ENCODE data around the gene L2HGDH. TPM values are rescaled to one million over a fixed set of nuclear protein-coding genes. Genes with fewer than 3 reads are reported as not detected.

The L2HGDH gene
- total RNA-seq, 6 experiments from 2014 or later: 6.1 to 11.1 (median 6.9) TPM

GRCh38 chr14:50342221-50343078 lies 30.4 kb upstream of the L2HGDH start:
- Histone ChIP-seq H3K4me1 (peaks cover 0 to 10% (median 0%) of the 10 kb centered on the region in 4 donors), H3K9me3 (no peaks in the 10 kb centered on the region), H3K27ac (peak overlapping the region; percentile 3 to 44 (median 19)), H3K27me3 (no peaks in the 10 kb centered on the region), H3K36me3 (no peaks in the 10 kb centered on the region), H3K4me3 (no peak overlapping the region)
- peak; percentile 97 to 99 (median 98) for ATAC-seq
- no peak for TF ChIP-seq POLR2A (IDR thresholded peaks at IDR 0.05)
- TF ChIP-seq CTCF (IDR thresholded peaks at IDR 0.05): peak; percentile 41 to 63 (median 54)
- 3% methylated on average over 8 of the region's 8 CpGs for WGBS (ENCODE audit: insufficient coverage, low coverage, low lambda C conversion rate, missing lambda C conversion rate)
- DNase-seq: peak; percentile 70 to 82 (median 77)
- intact Hi-C loops (cut with DNase I): no loop called here

- DNase-seq (no peak), ATAC-seq (no peak)
- no peaks in the 10 kb centered on the region for H3K9me3 ChIP-seq
- no peaks in the 10 kb centered on the region for H3K27me3 ChIP-seq
- intact Hi-C loops (cut with DNase I): no loop called here
- peaks cover 0 to 10% (median 0%) of the 10 kb centered on the region in 4 donors for H3K4me1 ChIP-seq
- WGBS (ENCODE audit: insufficient coverage, low coverage, low lambda C conversion rate, missing lambda C conversion rate): no CpG with 5 or more reads among the region's 9 CpGs
- TF ChIP-seq CTCF (IDR thresholded peaks at IDR 0.05) (no peak), POLR2A (IDR thresholded peaks at IDR 0.05) (no peak)
- H3K4me3 ChIP-seq: no peak overlapping the region
- H3K36me3 ChIP-seq: no peaks in the 10 kb centered on the region
- H3K27ac ChIP-seq: no peak overlapping the region
Observed at GRCh38 chr14:50340963-50341362, 28.9 kb upstream of the L2HGDH start.

GRCh38 chr14:50340045-50340444 lies 28.0 kb upstream of the L2HGDH start:
- 84% methylated on average over 5 of the region's 5 CpGs for WGBS (ENCODE audit: insufficient coverage, low coverage, low lambda C conversion rate, missing lambda C conversion rate)
- no peak overlapping the region for H3K27ac ChIP-seq
- no peak for ATAC-seq

DNA sequence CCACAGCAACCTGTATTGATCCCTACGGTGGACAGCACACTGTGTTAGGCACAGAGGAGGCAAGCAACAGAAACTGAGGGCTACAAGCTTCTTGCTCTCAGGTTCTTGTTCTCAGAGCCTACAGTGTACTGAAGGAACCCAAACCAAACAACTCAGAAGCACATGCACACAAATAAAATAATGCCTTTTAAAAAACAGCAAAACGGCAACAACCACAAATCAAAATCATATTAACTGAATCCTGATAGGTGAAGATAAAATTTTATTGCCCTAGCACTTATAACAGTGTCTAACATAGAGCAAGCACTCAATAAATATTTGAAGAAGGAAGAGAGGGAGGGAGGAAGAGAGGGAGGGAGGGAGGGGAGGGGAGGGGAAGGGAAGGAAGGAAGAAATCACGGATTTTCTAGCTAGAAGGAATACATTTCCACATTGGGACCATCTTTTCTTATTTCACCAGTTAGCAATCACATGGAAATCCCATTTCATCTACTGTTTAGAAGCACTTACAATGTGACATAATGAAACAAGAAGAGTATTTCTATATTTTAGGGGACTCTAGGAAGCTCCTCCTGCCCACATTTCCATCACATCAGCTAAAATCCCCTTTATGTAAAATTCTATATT lies 27.3 kb upstream of the L2HGDH start:
- H3K36me3 ChIP-seq: no peaks in the 10 kb centered on the region
- DNase-seq: no peak
- no peaks in the 10 kb centered on the region for H3K27me3 ChIP-seq
- 27% methylated on average over 3 of the region's 3 CpGs for WGBS (ENCODE audit: insufficient coverage, low coverage, low lambda C conversion rate, missing lambda C conversion rate)
- intact Hi-C loops (cut with DNase I): no loop called here
- no peaks in the 10 kb centered on the region for H3K9me3 ChIP-seq
- no peak for ATAC-seq
- H3K4me3 ChIP-seq: no peak overlapping the region
- H3K27ac ChIP-seq: no peak overlapping the region
- TF ChIP-seq CTCF (IDR thresholded peaks at IDR 0.05) (no peak), POLR2A (IDR thresholded peaks at IDR 0.05) (no peak)
- peaks cover 0 to 18% (median 0%) of the 10 kb centered on the region in 4 donors for H3K4me1 ChIP-seq

More at GRCh38 chr14:50340045-50340444, 28.0 kb upstream of the L2HGDH start:
- Histone ChIP-seq H3K9me3 (no peaks in the 10 kb centered on the region), H3K27me3 (no peaks in the 10 kb centered on the region), H3K4me3 (no peak overlapping the region), H3K36me3 (no peaks in the 10 kb centered on the region), H3K4me1 (peaks cover 0 to 17% (median 0%) of the 10 kb centered on the region in 4 donors)
- DNase-seq: no peak
- intact Hi-C loops (cut with DNase I): no loop called here
- TF ChIP-seq CTCF (IDR thresholded peaks at IDR 0.05): no peak
- TF ChIP-seq POLR2A (IDR thresholded peaks at IDR 0.05): no peak
